SHP77 treated with DMSO at 0.1 percent for 48 hours (cell line): ENCODE results near the gene EHD4.

Experiments used
- DNase-seq: peaks from one replicate; lab custom pipeline; 2025; lab: John Stamatoyannopoulos, UW

The EHD4 gene

DNA sequence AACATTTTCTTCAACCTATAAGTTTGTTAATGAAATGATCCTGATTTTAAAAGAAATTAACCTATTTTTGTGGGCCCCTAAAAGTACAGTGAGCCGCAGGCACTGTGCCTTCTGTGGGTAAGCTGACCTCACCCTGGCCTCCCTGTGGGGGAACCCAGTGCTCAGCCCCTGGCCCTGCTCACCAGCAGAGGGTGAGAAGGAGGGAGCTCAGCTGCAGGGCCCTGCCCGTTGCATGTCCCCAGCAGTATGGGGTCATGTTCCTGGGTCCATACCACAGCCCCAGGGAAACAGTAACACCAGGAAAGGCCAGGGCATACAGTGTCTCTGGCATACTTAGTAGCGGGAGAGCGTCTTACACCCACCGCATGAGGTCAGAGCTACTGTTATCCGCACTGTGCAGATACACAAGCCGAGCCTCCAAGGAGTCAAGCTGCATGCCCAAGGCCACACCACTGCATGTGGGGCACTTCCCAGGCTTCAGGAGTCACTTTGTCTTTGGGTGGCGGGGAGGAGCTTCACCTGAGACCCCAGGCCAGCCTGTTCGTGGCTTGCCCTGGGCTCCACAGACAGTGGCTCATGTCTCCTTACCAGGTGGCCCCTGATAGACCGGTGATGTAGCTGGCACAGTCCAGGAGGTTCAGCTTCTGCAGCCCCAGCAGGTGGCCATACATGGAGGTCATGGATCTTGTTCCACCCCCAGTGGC is 22.6 kb upstream of the EHD4 start:
- DNase-seq = no peak

DNA sequence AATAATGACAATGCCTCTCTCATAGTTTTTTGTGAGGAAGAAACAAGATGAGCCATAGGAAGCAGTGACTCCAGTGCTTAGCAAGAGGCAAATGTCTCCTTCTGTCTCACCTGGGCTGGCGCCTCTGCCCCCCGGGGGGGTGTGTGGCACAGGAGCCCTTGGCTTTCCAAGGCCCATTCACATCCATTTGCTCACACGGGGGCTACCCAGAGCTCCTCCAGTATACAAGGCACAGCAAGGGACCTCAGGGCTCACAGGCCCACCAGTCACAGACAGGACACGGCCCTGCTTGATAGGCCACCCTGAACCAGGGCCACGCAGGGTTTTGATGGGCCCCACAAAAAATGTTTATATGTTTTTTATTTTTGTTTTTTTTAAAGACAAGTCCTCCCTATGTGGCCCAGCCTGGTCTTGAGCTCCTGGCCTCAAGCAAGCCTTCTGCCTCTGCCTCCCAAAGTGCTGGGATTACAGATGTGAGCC is 21.9 kb upstream of the EHD4 start:
- DNase-seq = no peak

DNA sequence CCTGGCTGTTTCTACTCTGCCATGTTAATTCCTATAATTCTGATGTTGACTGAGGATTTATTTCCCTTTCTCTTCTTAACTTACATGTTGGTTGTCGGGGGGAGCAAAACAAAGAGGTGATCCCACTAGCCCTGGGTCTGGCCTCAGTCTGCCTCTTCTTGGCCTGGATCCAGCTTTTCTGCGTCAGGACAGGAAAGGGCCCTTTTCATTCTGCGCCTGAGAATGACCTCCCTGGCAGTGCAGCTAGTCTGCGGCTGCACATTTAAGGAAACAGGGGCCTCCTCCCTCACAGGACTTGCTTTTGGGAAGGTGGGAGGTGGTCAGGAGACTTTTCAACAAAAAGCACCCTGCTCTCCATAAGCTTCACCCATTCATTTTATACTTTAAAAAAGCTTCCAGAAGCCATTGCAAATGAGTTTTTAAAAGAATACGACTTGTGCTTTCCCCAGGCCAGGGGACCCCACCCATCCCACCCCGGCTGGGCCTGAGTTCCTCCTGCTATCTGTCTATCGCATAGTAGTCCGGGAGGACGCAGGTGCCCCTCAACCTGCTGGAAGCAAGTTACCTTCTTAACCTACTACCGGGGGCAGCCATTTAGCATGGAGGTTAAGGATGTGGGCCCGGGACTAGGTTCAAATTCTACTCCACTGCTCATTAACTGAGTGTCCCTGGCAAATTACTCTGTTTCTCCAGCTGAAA is 21.3 kb upstream of the EHD4 start:
- no peak for DNase-seq

DNA sequence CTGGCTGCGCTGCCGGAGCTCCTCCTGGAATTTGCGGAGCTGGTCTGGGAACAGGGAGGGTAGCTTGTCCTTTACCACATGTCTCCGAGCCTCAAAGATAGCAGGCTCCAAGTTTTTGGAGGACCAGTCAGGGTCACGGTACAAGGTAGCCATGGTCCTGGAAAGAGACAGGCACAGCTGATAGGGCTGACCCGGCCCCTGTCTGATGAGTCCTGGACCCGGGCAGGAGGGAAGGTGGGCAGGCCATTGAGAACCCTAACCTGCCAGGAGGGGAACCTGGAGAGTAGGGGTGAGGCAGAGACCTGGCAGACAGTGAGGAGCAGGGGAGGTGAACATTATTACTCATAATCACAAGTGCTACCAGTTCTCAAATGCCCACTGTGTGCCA is 20.4 kb upstream of the EHD4 start:
- DNase-seq = no peak

DNA sequence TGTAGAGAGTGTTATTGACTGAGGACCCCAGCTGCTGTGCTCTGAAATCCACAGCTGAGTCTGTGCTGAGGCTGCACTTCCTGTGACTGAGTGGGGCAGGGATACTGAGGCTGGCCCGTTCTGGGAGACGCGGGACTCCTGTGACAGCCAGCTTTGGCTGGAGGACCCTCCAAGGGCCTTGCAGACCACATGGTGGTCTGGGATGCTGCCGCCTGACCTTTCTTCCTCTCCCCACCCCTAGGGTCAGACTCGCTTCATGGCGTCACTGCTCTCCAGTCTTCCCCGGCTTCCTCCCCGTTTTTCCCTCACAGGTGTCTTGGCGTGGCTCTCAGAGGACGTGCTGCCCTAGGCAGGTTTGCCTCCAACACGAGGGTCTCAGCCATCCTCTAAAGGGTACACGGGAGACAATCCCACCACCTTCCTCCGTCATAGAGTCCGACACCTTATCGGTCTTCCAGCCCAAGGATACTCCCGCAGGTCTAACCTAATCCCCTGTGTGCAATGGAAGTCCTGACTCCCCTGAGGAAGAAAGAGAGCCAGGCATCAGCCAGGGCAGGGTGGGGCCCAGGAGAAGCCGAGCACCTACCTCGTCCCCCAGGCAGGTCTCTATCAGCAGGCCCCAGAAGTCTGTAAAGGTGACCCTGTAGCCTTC is 19.9 kb upstream of the EHD4 start:
- DNase-seq = no peak

DNA sequence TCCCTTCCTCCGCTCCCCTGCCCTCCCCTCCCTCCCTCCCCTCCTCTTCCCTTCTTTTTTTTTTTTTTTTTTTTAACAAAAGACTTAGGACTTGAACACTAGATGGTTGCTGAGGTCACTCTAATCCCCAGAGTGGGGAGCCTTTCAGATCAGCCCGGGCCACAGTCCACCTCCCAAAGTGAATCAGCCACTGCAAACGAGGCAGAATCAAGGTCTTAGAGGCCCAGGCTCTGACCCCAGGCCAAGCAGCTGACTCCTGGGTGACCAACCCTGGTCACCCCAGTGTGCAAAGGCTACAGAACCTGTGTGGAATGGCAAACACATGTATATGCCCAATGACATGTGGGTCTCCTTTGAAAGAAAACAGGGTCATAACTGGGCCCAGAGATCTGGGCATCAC is 18.3 kb upstream of the EHD4 start:
- DNase-seq = no peak

DNA sequence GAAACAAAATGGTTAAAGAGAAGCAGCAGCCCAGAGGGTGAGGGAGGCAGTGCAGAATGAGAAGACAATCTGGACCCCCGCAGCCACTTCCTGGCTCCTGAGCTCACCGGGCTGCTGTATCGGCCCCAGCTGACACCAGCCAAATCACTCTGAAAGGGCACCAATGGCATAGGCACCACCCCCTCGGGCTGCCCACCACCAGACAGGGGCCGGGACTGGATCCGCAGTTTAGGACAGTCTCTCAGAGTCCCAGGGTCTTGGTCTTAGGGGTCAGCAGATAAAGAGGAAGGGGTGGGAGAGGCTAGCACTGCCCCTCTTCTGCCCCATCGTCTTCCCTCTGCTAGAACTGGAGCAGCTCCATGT is 17.9 kb upstream of the EHD4 start:
- no peak for DNase-seq

DNA sequence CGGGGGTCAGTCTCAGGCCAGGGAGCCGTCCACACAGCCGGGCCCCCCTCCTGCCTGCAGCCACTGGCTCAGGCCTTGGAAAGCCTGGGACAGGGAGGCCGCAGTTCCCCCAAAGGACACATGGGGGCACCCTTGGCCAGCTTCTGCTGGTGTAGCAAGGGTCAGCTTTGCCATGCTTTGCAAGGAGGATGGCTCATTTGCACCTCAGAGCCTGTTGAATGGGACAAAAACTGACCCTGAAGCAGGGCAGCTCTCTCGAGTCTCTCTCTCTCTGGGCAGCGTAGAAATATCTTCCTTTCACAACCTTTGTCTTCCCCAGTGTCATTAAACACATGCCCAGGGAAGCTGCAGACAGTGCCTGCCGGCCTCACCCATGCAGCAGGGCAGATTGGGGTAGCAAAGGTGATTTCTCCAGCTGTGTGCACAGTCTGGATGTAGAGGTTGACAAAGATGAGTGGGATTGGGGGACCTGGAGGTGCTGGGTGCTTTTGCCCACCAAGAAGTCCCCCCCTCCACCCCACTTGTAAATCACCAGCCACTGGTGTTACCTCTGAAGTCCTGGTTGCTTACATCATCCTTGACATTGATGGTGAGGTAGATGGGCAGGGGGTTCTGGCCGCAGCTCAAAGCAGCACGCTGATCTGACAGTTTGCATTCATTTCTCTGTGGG is 17.4 kb upstream of the EHD4 start:
- no peak for DNase-seq

DNA sequence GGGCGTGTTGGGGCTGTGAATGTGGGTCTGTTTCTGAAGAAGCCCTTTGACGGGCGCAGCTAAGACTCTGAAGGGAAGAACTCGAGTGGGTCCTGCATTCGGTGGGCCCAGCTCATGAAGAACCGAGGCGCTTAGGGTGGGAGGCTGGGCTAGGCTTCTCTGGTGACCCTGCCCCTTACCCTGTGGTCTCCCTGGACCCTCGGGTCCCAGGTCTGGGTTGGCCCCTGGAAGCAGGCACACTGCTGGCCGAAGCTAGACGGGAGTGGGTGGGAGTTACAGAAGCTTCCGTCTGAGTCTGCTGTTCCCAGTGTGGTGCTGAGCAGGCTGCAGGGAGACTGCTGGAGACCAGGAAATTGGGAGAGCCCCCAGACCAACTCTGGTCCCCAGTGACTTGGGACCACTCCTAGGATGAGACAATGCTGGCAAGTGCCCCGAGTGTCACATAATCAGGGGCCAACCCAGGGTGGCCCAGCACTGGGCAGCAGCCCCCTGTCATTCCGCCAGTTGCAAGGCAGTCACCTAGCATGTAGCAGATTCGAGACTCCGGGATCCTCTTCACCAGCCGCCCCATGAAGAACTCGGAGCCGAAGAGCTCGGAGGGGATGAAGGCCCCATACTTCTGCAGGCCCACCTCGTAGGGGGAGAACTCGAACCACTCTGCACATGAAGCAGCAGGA is 16.7 kb upstream of the EHD4 start:
- DNase-seq = no peak

DNA sequence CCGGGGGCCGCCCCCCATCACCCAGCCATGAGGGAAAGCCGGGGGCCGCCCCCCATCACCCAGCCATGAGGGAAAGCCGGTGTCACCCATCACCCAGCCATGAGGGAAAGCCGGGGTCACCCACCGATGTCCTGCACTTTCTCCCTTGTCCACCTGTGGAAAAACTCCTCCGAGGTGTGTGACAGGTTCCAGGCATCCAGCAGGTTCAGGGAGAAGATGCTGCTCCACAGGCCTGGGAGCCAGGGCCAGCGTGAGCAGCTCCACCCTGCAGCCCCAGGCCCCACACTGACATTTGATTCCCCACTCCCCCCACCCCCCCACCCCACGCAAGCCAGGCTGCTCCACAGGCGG is 15.5 kb upstream of the EHD4 start:
- DNase-seq = no peak

DNA sequence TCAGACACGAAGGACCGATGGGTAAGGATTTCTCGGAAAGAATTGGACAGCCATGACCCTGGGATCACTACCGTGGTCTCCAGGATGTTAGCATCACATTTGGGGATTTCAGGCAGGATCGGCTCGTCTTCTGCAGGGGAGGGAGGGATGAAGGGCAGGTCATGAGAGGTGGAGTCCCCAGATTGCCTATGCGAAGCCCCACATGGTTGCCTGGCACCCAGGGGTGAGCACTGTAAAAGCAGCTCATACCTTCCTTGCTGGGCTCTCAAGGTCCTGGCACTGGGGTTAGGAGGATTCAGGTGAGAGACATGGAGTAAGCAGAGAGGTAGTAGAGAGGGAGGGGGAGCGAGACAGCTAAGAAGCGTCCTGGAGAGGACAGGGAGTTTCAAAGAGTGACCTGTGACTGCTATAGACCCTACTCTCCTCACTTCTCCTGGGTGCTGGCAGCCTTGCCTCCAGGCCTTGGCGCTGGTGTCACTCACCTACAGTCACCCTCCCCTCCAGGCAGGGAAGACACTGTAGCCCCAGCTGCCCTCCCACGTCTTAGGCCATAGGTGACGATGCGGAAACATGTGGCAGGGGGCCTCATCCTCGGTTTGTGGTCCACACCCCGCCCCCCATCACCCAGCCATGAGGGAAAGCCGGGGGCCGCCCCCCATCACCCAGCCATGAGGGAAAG is 15.0 kb upstream of the EHD4 start:
- no peak for DNase-seq

DNA sequence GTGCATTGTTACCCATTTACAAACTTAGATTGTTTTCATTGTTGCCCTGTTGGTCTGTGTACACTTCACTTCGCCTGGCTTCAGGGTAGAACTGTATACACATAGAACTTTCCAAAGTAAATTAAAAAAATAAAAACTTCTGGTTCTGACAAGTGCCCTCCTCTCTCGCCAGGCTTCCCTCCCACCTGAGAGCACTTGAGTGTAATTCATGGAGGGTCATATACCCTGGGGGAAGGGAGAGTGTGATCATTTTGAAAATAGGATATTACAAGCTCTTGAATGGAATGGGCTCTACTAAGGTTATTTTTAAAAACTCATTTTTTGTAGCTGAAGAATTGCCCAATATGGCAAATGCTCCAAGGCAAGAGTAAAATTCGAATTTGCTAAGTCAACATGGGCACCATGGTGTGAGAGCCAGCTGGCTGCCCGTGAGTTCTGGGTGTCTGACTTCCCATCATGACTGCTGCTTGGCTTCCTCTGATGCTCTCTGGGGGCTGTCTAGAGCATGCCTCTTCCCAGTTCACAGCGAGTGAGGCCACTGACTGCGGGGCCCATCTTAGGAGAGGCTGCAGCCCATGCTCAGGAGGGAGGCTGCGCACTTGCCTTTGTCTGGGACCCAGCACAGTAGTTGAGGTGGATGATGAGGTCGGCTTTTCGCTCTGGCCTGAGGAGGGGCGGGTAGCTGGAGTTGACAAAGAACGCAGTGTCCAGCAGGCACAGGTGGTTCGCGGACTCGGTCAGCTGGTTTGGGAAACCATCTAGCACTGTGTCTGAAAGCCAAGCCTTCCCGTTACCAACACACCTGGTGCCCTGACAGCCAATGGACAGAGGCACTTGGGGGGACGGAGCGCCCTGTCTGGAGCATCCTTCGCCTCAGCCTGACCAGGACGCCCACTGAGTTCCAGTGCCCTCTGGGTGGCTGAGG is 13.1 kb upstream of the EHD4 start:
- DNase-seq = no peak

DNA sequence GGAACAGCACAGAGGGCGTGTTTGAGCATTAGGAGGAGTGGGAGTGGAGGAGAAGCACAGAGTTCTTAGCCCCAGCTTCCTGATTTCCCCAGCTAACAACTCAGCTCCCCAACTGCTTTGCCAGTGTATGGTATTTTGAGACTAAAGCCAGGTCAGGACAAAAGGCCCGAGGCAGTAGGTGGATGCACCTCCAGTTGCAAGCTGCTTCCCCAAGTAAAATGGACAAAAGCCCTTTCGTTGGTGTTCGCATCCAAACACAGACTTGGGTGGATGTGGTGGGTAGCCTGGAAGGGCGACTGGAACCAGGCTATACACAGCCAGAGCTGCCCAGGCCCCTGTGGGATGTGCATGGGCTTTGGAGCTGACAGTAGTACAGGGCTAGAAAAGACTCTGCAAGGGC is 12.3 kb upstream of the EHD4 start:
- no peak for DNase-seq

DNA sequence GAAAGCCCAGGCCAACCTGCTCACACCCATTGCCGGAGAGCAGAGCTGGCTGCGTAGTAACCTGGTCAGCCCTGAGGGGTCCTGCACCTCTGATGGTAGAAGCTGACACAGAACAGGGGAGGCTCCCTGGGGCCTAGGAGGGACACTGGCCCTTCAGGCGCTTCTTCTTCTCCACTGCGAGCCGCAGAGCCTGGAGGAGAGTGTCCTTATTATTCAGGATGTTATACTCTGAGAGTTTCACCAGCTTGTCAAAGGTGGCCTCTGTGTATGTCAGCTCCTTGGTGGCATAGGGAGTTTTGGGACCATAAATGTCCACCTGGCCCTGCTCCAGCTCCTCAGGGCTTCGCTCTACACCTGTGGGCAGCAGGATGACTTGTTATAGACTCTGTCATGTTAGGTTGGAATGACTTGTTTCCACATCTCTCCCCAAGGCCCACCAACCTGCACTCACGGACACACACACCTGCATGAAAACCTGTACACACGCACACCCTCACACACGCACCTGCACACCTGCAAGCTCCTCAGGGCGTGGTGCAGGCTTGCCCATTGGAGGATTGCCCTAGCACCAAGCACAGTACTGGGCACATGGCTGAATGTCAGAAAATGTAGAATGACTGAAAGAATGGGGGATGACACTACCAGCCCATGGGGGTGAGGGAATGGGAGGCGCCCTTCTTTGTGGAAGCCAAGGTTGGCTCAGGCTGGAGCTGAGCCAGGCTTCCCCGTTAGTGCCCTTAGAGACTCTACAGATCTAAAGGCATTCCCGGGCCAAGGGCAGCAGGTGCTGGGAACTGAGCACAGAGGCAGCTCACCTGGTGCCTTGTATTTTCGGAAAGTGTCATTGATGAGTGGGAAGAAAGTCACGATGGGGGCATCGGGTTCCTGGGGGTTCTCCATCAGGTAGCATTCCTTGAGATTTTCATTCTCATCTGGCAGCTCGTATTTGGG is 11.5 kb upstream of the EHD4 start:
- DNase-seq = no peak

DNA sequence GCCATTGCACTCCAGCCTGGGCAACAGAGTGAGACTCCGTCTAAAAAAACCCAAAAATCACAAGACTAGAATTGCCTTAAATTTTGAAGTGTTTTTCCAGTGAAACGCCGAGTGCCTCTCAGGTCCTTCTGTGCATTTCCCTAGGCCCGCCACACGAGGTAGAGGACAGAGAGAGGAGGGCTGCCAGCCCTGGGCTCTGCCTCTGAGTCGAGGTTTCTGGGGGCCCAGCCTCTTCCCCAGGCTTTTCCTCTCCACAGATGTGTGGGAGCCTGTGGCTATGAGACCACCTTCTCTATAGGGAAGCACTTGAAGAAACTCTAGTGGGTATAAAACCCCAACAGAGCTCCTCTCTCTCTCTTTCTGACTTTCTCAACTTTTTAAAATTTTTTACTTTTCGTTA is 10.9 kb upstream of the EHD4 start:
- no peak for DNase-seq

DNA sequence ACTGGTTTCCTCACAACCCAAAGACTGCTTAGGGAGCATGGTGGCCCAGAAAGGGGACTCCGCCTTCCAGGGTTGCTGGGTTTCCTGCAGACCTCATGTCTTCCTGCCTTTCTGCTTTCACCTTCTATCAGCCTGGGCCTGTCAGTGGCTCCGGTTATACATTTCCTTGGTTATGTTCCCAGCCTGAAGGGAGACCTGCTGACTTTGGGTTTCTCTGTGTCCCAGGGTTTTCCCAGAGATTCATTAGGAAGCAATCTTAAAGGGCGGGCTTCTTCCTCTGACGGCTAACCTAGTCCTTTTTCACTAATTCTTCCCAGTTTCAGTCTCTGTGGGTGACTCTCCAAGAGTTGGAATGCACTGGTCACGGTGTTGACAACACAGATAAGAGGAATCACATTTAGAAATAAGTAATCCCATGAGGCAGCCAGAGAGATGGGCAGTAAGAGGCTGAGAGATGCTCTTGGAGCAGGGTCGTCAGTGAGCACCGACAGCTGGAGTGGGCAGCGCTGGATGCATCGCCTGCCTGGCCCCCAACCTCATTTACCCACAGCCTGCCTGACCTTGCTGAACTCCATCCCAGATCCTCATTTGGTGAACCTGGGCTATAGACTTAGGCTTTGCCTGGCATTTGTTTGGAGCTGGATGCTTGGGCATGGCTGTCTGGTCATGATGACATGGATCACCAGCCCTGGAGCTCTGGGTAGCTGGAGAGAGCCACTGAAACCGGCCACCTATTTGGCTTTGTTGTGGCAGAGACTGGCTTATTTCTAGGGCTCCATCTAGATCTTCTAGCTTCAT is 10.0 kb upstream of the EHD4 start:
- DNase-seq = no peak

DNA sequence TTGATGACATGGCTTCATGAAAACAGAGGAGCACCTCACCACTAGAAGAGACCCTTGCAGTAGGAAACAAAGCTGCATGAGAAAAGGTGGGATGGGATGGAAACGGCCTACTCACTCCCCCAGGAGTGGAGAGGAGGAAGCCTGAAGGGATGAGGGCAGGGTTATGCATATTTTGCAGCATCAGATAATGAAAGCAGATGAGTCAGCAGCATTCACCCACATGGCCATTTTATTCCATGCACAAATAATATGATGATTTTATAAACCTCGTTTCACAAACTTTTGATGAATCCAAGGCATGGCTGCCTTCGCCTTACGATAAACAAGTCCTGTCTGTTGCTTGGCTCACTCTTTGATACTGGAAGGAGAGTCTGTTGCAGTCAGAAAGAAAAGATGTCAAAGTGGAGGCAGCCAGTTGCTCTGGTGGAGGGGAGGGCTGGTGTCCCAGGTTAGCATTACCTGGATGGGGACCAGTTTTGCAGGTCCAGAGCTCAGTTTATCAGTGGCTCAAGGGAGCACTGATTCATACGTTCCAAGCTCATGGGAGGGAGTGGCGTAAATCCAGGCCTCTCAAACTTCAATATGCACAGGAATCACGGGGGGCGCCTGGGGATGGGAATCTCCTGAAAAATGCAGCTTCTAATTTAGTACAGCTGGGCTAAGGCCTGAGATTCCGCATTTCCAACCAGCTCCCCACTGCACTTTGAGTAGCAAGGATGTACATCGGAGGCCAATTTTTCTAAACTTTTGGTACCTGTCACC is 9.2 kb upstream of the EHD4 start:
- DNase-seq = no peak
